A673 (cell line): Measurements from ENCODE around the gene ZFAND2B. TPM values are rescaled to one million over a fixed set of nuclear protein-coding genes. Genes with fewer than 3 reads are reported as not detected.
A peak's percentile ranks its signal among the peaks of the same experiment; 100 is the strongest.
"Not testable (repeated sequence)": the region's sequence is repeated elsewhere in the genome, so short reads cannot be mapped to it uniquely, and the experiment has no call there.

ENCODE experiments used
- BruUV-seq: library from RNA; stranded (reverse); fragments of 400-500 nt; replicated peaks from 2 replicates; lab custom pipeline; 2021; lab: Mats Ljungman, UMichigan
- CTCF ChIA-PET: fragments of 300-600 bp; sonication (Branson Sonifier 250); formaldehyde crosslinking; loops from one replicate; lab custom pipeline; 2022; ENCODE audit warnings: antibody characterized with exemption; lab: Charles Lee
- POLR2A ChIA-PET: fragments of 300-600 bp; sonication (Branson Sonifier 250); formaldehyde crosslinking; loops from one replicate; lab custom pipeline; 2022; ENCODE audit warnings: antibody characterized with exemption; ENCODE audit not compliant: low non-redundant PET; lab: Charles Lee
- DNase-seq: peaks from one replicate; pipeline ENCODE4 v3.0.0-alpha.2; 2015; ENCODE audit warnings: low spot score
- H3K27ac ChIP-seq: fragments of 200-600 bp; sonication (generic); 2 replicates; pipeline ENCODE4 v1.5.1; 2016; ENCODE audit warnings: mixed run types, low read depth, mild to moderate bottlenecking, mixed read lengths, antibody characterized with exemption, low read length; ENCODE audit not compliant: poor library complexity, severe bottlenecking
- H3K27me3 ChIP-seq: fragments of 200-600 bp; sonication (generic); replicated peaks from 2 replicates; pipeline ENCODE4 v1.6.1; 2017; ENCODE audit warnings: mixed run types, low read depth, mild to moderate bottlenecking, mixed read lengths, antibody characterized with exemption, low read length; ENCODE audit not compliant: insufficient read depth, poor library complexity
- H3K36me3 ChIP-seq: fragments of 200-600 bp; sonication (generic); 2 replicates; pipeline ENCODE4 v1.6.1; 2016; ENCODE audit warnings: mixed run types, mild to moderate bottlenecking, mixed read lengths, antibody characterized with exemption, low read length; ENCODE audit not compliant: insufficient read depth, poor library complexity, severe bottlenecking
- H3K4me1 ChIP-seq: fragments of 200-600 bp; sonication (generic); 2 replicates; pipeline ENCODE4 v1.6.1; 2017; ENCODE audit warnings: mixed run types, mild to moderate bottlenecking, mixed read lengths, antibody characterized with exemption, low read length; ENCODE audit not compliant: insufficient read depth, poor library complexity, severe bottlenecking
- H3K4me3 ChIP-seq: fragments of 200-600 bp; sonication (generic); 2 replicates; pipeline ENCODE4 v1.5.1; 2016; ENCODE audit warnings: low read depth, mixed run types, mild to moderate bottlenecking, mixed read lengths, low read length; ENCODE audit not compliant: poor library complexity, severe bottlenecking
- H3K9me3 ChIP-seq: fragments of 200-600 bp; sonication (generic); 2 replicates; pipeline ENCODE4 v1.6.1; 2016; ENCODE audit warnings: mixed run types, low read depth, mild to moderate bottlenecking, mixed read lengths, antibody characterized with exemption, low read length; ENCODE audit not compliant: poor library complexity, severe bottlenecking
- EZH2 ChIP-seq: fragments of 200-600 bp; sonication (generic); IDR thresholded peaks from 2 replicates; pipeline ENCODE4 v1.6.1; 2017; ENCODE audit warnings: borderline replicate concordance, low read depth, mild to moderate bottlenecking, mixed read lengths, antibody characterized with exemption, low read length; ENCODE audit not compliant: poor library complexity, severe bottlenecking
- intact Hi-C: fragments of 100-400 bp; cut with micrococcal nuclease; formaldehyde crosslinking; loops from one replicate; pipeline ENCODE4 v1.10.0; 2022; ENCODE audit not compliant: unreplicated experiment
- total RNA-seq: library from RNA; stranded (reverse); gene quantifications from 2 replicates; pipeline ENCODE4 v1.2.3, GENCODE V29; 2021
- TF ChIP-seq, protein P1 (sequence below): fragments of 300-800, 200-600 bp; sonication (generic); conservative IDR thresholded peaks from 2 replicates; pipeline ENCODE4 v1.5.1; 2017; ENCODE audit warnings: low read depth, mild to moderate bottlenecking, antibody characterized with exemption, low read length, moderate library complexity, mixed read lengths

Gene ZFAND2B
- total RNA-seq, 1 experiment from 2014 or later: 20.0 TPM

DNA sequence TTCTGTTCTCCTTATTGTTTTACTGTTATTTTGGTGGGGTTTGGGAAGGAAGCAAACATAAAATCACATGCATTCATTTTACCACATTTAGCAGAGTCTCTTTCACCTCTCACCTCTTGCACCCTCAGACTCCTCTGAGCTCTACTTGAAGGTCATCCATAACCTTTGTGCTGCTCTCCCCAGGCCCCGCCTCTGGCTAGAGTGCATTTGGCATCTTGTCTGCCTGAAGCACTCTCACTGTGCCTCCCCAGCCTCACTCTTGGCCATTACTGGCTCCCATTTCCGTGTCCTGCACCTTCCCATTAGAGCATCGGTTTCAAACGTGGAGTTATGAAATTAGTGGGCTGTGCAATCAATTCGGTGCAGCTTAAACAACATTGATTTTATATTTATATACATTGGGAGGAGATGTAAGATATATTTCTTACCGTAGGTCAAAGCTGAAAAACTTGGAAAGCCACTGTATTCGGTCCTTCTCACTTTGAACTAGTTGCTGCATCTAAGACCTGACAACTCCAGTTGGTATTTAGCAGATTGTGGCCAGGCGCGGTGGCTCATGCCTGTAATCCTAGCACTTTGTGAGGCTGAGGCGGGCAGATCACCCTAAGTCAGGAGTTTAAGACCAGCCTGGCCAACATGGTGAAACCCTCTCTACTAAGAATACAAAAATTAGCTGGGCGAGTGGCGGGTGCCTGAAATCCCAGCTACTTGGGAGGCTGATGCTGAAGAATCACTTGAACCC, 6.9 kb upstream of the ZFAND2B start:
- no peak overlapping the region for H3K27ac ChIP-seq

DNA sequence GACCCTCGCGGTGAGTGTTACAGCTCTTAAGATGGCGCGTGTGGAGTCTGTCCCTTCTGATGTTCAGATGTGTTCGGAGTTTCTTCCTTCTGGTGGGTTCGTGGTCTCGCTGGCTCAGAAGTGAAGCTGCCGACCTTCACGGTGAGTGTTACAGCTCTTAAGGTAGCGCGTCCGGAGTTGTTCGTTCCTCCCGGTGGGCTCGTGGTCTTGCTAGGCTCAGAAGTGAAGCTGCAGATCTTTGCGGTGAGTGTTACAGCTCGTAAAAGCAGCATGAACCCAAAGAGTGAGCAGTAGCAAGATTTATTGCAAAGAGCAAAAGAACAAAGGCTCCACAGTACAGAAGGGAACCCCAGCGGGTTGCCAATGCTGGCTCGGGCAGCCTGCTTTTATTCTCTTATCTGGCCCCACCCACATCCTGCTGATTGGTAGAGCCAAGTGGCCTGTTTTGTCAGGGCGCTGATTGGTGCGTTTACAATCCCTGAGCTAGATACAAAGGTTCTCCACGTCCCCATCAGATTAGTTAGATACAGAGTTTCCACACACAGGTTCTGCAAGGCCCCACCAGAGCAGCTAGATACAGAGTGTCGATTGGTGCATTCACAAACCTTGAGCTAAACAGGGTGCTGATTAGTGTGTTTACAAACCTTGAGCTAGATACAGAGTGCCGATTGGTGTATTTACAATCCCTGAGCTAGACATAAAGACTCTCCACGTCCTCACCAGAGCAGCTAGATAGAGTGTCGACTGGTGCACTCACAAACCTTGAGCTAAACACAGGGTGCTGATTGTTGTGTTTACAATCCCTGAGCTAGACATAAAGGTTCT, 5.9 kb upstream of the ZFAND2B start:
- H3K27me3 ChIP-seq, intact Hi-C loops, H3K9me3 ChIP-seq, H3K4me1 ChIP-seq, H3K36me3 ChIP-seq, H3K4me3 ChIP-seq, H3K27ac ChIP-seq, CTCF ChIA-PET: not testable (repeated sequence)
- TSS peak; percentile 87 for BruUV-seq
- POLR2A ChIA-PET: interaction anchor here (0.6 kb wide), 1 partner anchor 16 kb away, joined by 5 read pairs; no protein-coding TSS in a partner anchor
- DNase-seq: peak; percentile 62

More for the DNA sequence above, 6.9 kb upstream of the ZFAND2B start:
- no peak overlapping the region for H3K4me3 ChIP-seq
- H3K9me3 ChIP-seq: no peaks in the 10 kb centered on the region
- no peak for DNase-seq
- CTCF ChIA-PET: interaction anchor here (0.6 kb wide), 1 partner anchor 63 kb away, joined by 3 read pairs; no protein-coding TSS in a partner anchor
- no peaks in the 10 kb centered on the region for H3K36me3 ChIP-seq
- BruUV-seq: no TSS peak
- no peaks in the 10 kb centered on the region for H3K27me3 ChIP-seq
- TF ChIP-seq, protein P1, sequence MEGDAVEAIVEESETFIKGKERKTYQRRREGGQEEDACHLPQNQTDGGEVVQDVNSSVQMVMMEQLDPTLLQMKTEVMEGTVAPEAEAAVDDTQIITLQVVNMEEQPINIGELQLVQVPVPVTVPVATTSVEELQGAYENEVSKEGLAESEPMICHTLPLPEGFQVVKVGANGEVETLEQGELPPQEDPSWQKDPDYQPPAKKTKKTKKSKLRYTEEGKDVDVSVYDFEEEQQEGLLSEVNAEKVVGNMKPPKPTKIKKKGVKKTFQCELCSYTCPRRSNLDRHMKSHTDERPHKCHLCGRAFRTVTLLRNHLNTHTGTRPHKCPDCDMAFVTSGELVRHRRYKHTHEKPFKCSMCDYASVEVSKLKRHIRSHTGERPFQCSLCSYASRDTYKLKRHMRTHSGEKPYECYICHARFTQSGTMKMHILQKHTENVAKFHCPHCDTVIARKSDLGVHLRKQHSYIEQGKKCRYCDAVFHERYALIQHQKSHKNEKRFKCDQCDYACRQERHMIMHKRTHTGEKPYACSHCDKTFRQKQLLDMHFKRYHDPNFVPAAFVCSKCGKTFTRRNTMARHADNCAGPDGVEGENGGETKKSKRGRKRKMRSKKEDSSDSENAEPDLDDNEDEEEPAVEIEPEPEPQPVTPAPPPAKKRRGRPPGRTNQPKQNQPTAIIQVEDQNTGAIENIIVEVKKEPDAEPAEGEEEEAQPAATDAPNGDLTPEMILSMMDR: no peak
- no peak for TF ChIP-seq EZH2
- no peaks in the 10 kb centered on the region for H3K4me1 ChIP-seq
- intact Hi-C loops: no loop called here
- POLR2A ChIA-PET: interaction anchor here (0.6 kb wide), 1 partner anchor 17 kb away, joined by 5 read pairs; no protein-coding TSS in a partner anchor

DNA sequence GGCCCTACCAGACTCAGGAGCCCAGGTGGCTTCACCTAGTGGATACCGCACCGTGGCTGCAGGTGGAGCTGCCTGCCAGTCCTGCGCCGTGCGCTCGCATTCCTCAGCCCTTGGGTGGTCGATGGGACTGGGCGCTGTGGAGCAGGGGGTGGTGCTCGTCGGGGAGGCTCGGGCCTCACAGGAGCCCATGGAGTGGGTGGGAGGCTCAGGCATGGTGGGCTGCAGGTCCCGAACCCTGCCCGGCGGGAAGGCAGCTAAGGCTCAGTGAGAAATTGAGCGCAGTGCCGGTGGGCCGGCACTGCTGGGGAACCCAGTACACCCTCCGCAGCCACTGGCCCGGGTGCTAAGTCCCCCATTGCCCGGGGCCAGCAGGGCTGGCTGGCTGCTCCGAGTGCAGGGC, 5.3 kb upstream of the ZFAND2B start:
- BruUV-seq, H3K4me1 ChIP-seq, H3K9me3 ChIP-seq, H3K27ac ChIP-seq, intact Hi-C loops, H3K36me3 ChIP-seq, H3K27me3 ChIP-seq, POLR2A ChIA-PET, CTCF ChIA-PET, H3K4me3 ChIP-seq, DNase-seq: not testable (repeated sequence)

DNA sequence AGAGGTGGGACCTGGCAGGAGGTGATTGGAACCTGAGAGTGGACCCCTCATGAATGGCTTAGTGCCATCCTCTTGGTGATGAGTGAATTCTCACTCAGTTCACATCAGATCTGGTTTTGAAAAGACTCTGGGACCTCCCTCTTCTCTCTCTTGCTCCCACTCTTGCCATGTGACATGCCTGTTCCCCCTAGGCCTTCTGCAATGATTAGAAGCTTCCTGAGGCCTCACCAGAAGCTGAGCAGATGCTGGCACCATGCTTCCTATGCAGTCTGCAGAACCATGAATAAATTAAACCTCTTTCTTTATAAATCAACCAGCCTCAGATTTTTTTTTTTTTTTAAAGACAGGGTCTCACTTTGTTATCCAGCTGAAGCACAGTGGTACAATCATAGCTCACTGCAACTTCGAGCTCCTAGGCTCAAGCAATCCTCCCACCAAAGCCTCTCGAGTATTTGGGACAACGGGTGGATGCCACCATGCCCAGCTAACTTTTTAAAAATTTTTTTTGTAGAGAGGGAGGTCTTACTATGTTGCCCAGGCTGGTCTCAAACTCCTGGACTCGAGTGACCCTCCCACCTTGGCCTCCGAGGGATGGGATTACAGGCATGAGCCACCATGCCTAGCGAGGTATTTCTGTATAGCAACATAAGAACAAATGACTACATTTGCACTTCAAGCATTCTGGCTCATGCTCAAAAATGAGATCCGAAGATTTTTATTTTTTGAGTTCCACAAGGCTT, 2.0 kb upstream of the ZFAND2B start:
- DNase-seq: no peak
- Histone ChIP-seq H3K9me3 (no peaks in the 10 kb centered on the region), H3K27me3 (no peaks in the 10 kb centered on the region), H3K4me1 (peaks cover 15% of the 10 kb centered on the region), H3K36me3 (peaks cover 10% of the 10 kb centered on the region), H3K4me3 (no peak overlapping the region), H3K27ac (no peak overlapping the region)
- no TSS peak for BruUV-seq
- ChIA-PET CTCF (interaction anchor here (0.7 kb wide), 1 partner anchor 132 kb away, joined by 4 read pairs; no protein-coding TSS in a partner anchor), POLR2A (interaction anchor here (0.6 kb wide), 1 partner anchor 28 kb away, joined by 3 read pairs; the partner anchor contains the start of gene CNPPD1)
- intact Hi-C loops: no loop called here
- TF ChIP-seq, protein P1: no peak
- TF ChIP-seq EZH2: no peak
